HL-60/S4 treated with retinoic acid at 250 ng/mL for 4 days and 3 days (cell line): ENCODE results near the gene CBR4.
"Not testable (repeated sequence)": the region's sequence is repeated elsewhere in the genome, so short reads cannot be mapped to it uniquely, and the experiment has no call there.

Source experiments
- in situ Hi-C: fragments of 300-500 bp; cut with MboI; formaldehyde crosslinking; loops from 2 replicates; pipeline ENCODE4 v1.7.0; 2022; ENCODE audit warnings: low sequenced_read_pairs

CBR4 gene

GRCh38 chr4:168998596-168998995 lies 11.5 kb downstream of the CBR4 start:
- in situ Hi-C loops = no loop called here

GRCh38 chr4:168995537-168996295 lies 14.3 kb downstream of the CBR4 start:
- in situ Hi-C loops = no loop called here

- in situ Hi-C loops = no loop called here
Measured at GRCh38 chr4:168994958-168995357, 15.1 kb downstream of the CBR4 start.

GRCh38 chr4:168993714-168994510 lies 16.1 kb downstream of the CBR4 start:
- in situ Hi-C loops = no loop called here

GRCh38 chr4:168992952-168993482 lies 17.0 kb downstream of the CBR4 start:
- in situ Hi-C loops = not testable (repeated sequence)

GRCh38 chr4:168981942-168982341 lies 28.1 kb downstream of the CBR4 start:
- in situ Hi-C loops = no loop called here

- in situ Hi-C loops = no loop called here
Measured at GRCh38 chr4:168981460-168981859, 28.6 kb downstream of the CBR4 start.

GRCh38 chr4:168979338-168979737 lies 30.7 kb downstream of the CBR4 start:
- in situ Hi-C loops = no loop called here

GRCh38 chr4:168978001-168978700 lies 31.9 kb downstream of the CBR4 start:
- in situ Hi-C loops = no loop called here

GRCh38 chr4:168972596-168972995 lies 37.5 kb downstream of the CBR4 start:
- in situ Hi-C loops = no loop called here

- in situ Hi-C loops = no loop called here
Measured at GRCh38 chr4:168960716-168961115, 49.3 kb downstream of the CBR4 start.

- in situ Hi-C loops = no loop called here
Measured at GRCh38 chr4:168955674-168956073, 54.4 kb downstream of the CBR4 start.

GRCh38 chr4:168952821-168953246 lies 57.2 kb downstream of the CBR4 start:
- in situ Hi-C loops = not testable (repeated sequence)

- in situ Hi-C loops = loop anchor here (25.0 kb wide), 1 partner anchor 542 kb away; no protein-coding TSS in a partner anchor
Measured at GRCh38 chr4:168945291-168945690, 64.8 kb downstream of the CBR4 start.

- in situ Hi-C loops = loop anchor here (25.0 kb wide), 1 partner anchor 544 kb away; no protein-coding TSS in a partner anchor
Measured at GRCh38 chr4:168942985-168943384, 67.1 kb downstream of the CBR4 start.
